Measurements from ENCODE around the gene CFAP70. TPM values are rescaled to one million over a fixed set of nuclear protein-coding genes. Genes with fewer than 3 reads are reported as not detected.

Gene CFAP70
- total RNA-seq, 4 donors from 2014 or later: 2.6 to 12.9 (median 4.3) TPM

DNA sequence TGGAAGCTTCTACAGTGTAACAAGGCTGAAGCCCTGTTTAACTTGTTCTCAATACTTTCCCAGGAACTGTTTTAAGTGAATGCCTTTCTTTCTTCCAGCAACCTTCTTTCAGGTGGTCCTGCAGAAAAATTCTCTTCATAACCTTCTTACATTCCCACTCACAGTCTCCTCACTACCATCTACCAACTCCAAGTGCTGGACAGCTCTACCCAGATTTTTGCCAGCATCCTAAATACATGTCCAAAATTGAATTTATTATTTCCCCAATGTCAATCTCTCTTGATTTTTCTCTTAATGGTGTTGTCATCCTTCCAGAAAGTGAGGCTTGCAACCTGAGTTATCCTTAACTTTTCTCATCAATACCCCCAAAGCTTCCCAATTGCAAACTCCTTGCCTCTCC, 48.2 kb downstream of the CFAP70 start:
- TF ChIP-seq POLR2A (IDR thresholded peaks at IDR 0.05) (no peak), POLR2AphosphoS5 (IDR thresholded peaks at IDR 0.05) (no peak), EP300 (IDR thresholded peaks at IDR 0.05) (no peak)
- TF ChIP-seq, protein P1, sequence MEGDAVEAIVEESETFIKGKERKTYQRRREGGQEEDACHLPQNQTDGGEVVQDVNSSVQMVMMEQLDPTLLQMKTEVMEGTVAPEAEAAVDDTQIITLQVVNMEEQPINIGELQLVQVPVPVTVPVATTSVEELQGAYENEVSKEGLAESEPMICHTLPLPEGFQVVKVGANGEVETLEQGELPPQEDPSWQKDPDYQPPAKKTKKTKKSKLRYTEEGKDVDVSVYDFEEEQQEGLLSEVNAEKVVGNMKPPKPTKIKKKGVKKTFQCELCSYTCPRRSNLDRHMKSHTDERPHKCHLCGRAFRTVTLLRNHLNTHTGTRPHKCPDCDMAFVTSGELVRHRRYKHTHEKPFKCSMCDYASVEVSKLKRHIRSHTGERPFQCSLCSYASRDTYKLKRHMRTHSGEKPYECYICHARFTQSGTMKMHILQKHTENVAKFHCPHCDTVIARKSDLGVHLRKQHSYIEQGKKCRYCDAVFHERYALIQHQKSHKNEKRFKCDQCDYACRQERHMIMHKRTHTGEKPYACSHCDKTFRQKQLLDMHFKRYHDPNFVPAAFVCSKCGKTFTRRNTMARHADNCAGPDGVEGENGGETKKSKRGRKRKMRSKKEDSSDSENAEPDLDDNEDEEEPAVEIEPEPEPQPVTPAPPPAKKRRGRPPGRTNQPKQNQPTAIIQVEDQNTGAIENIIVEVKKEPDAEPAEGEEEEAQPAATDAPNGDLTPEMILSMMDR (IDR thresholded peaks at IDR 0.05): no peak
- no peaks in the 10 kb centered on the region for H3K9me3 ChIP-seq
- H3K4me1 ChIP-seq: no peaks in the 10 kb centered on the region
- H3K36me3 ChIP-seq: no peaks in the 10 kb centered on the region
- H3K27ac ChIP-seq: no peak overlapping the region
- no peak overlapping the region for H3K4me3 ChIP-seq
- no peaks in the 10 kb centered on the region for H3K27me3 ChIP-seq
- no peak for DNase-seq (ENCODE audit: low spot score in 2 of 2)

DNA sequence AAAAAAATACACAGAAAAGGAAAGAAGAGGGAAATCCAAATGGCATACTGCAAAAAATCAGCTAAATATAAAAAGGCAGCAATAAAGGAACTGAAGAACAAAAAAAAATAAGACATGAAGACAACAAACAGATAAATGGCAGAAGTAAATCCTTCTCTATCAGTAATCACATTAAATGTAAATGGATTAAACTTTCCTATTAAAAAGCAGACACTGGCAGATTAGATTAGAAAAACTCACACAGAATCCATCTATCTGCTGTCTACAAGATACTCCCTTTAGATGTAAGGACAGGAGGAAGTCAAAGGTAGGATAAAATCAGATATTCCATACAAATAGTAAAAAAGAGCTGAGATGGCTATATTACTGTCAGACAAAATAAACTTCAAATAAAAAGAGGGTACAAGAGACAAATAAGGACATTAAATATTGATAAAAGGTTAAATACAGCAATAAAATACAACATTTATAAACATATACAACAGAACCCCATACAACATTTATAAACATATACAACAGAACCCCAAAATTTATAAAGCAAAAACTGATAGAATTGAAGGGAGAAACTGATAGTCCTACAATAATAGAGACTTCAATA, 51.4 kb downstream of the CFAP70 start:
- H3K27me3 ChIP-seq: no peaks in the 10 kb centered on the region
- H3K27ac ChIP-seq: no peak overlapping the region
- no peaks in the 10 kb centered on the region for H3K4me1 ChIP-seq
- H3K4me3 ChIP-seq: no peak overlapping the region
- H3K9me3 ChIP-seq: no peaks in the 10 kb centered on the region
- TF ChIP-seq, protein P1 (IDR thresholded peaks at IDR 0.05): no peak
- no peak for TF ChIP-seq EP300 (IDR thresholded peaks at IDR 0.05)
- no peak for TF ChIP-seq POLR2A (IDR thresholded peaks at IDR 0.05)
- TF ChIP-seq POLR2AphosphoS5 (IDR thresholded peaks at IDR 0.05): no peak
- no peak for DNase-seq (ENCODE audit: low spot score in 2 of 2)
- no peaks in the 10 kb centered on the region for H3K36me3 ChIP-seq

DNA sequence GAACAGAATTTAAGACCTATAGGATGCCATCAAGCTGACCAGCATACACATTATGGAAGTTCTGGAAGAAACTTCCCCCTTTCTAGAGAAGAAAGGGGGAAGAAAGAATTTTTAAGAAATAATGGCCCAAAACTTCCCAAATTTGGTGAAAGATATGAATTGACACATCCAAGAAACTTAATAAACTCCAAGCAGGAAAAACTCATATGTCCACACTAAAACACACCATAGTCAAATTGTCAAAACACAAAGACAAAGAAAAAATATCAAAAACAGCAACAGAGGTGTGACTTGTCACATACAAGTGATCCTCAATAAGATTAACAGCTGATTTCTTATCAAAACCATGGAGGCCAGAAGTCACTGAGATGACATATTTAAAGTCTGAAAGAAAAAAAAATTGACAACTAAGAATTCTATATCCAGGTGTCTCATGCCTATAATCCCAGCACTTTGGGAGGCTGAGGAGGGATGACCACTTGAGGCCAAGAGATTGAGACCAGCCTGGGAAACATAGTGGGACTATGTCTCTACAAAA, 52.4 kb downstream of the CFAP70 start:
- Histone ChIP-seq H3K36me3 (no peaks in the 10 kb centered on the region), H3K9me3 (no peaks in the 10 kb centered on the region), H3K27ac (no peak overlapping the region), H3K4me3 (no peak overlapping the region), H3K27me3 (no peaks in the 10 kb centered on the region), H3K4me1 (no peaks in the 10 kb centered on the region)
- DNase-seq (ENCODE audit: low spot score in 2 of 2): no peak
- TF ChIP-seq, protein P1 (IDR thresholded peaks at IDR 0.05): no peak
- no peak for TF ChIP-seq EP300 (IDR thresholded peaks at IDR 0.05)
- TF ChIP-seq POLR2AphosphoS5 (IDR thresholded peaks at IDR 0.05): no peak
- no peak for TF ChIP-seq POLR2A (IDR thresholded peaks at IDR 0.05)

DNA sequence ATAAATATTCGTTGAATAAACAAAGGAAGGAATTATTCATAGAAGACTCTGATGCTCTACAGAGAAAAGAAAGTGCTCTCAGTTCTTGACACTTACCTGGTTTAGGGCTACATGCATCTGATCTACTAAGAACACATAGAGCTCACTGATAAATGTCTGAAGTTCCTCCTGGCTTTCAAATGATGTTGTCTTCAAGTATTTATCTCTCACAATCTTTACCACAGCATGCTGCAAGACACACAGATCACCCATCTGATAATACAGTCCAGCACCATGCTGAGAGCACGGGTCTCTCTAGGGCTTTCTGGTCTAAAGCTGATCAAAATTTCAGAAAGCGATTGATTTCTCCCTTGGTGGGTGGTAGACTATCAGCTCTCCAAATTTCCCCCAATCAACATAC, 61.7 kb downstream of the CFAP70 start:
- no peaks in the 10 kb centered on the region for H3K27me3 ChIP-seq
- no peak for DNase-seq (ENCODE audit: low spot score in 2 of 2)
- no peak overlapping the region for H3K27ac ChIP-seq
- H3K4me3 ChIP-seq: no peak overlapping the region
- H3K36me3 ChIP-seq: no peaks in the 10 kb centered on the region
- no peaks in the 10 kb centered on the region for H3K4me1 ChIP-seq
- no peaks in the 10 kb centered on the region for H3K9me3 ChIP-seq
- WGBS: 81% methylated on average over 3 of the region's 3 CpGs
- TF ChIP-seq, protein P1 (IDR thresholded peaks at IDR 0.05): no peak
- TF ChIP-seq POLR2AphosphoS5 (IDR thresholded peaks at IDR 0.05) (no peak), EP300 (IDR thresholded peaks at IDR 0.05) (no peak), POLR2A (IDR thresholded peaks at IDR 0.05) (no peak)

DNA sequence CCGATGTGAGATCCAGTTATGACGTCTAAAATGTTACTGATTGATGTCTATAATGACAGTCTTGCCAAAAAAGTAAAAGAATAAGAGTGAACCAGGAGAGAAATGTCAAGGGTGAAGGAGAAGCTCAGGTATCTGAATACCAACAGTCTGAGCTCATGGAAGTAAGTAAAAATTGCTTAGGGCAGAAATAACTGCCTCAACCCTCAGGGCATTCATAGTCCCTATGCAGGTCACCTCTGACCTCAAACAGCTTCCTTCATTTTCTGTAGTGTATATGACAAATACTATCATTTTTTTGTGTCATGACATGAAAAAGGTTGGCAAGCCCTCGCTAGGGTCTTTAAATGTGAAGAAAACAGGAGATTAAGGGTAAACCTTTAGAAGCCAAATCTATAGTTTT, 65.2 kb downstream of the CFAP70 start:
- no peak for DNase-seq (ENCODE audit: low spot score in 2 of 2)
- TF ChIP-seq, protein P1 (IDR thresholded peaks at IDR 0.05): no peak
- TF ChIP-seq POLR2A (IDR thresholded peaks at IDR 0.05) (no peak), EP300 (IDR thresholded peaks at IDR 0.05) (no peak), POLR2AphosphoS5 (IDR thresholded peaks at IDR 0.05) (no peak)
- Histone ChIP-seq H3K36me3 (peaks cover 4% of the 10 kb centered on the region), H3K9me3 (no peaks in the 10 kb centered on the region), H3K4me1 (no peaks in the 10 kb centered on the region), H3K4me3 (no peak overlapping the region), H3K27me3 (no peaks in the 10 kb centered on the region), H3K27ac (no peak overlapping the region)
- 84% methylated on average over 3 of the region's 3 CpGs for WGBS
